Nephron (organoid): ENCODE results near the gene DUSP9.
"Not testable (repeated sequence)": the region's sequence is repeated elsewhere in the genome, so short reads cannot be mapped to it uniquely, and the experiment has no call there.

Source experiments
- H3K27ac Mint-ChIP-seq, 3 experiments: 2 replicates each; pipeline ENCODE4 v1.8.0; 2020; ENCODE audit warnings: mixed read lengths in 3 of 3, mild to moderate bottlenecking in 2 of 3, moderate library complexity in 1 of 3
- H3K27me3 Mint-ChIP-seq: 2 replicates; pipeline ENCODE4 v1.8.0; 2021; ENCODE audit warnings: low read depth, mild to moderate bottlenecking, moderate library complexity, mixed read lengths
- H3K36me3 Mint-ChIP-seq: 2 replicates; pipeline ENCODE4 v1.8.0; 2020; ENCODE audit warnings: low read depth, mixed read lengths
- H3K4me1 Mint-ChIP-seq: 2 replicates; pipeline ENCODE4 v1.8.0; 2020; ENCODE audit warnings: mixed read lengths
- H3K4me3 Mint-ChIP-seq, 3 experiments: 2 replicates each; pipeline ENCODE4 v1.8.0; 2020; ENCODE audit warnings: mild to moderate bottlenecking in 3 of 3, mixed read lengths in 3 of 3, moderate library complexity in 2 of 3
- H3K9me3 Mint-ChIP-seq: 2 replicates; pipeline ENCODE4 v1.8.0; 2020; ENCODE audit warnings: mixed read lengths
- CTCF ChIP-seq, 3 experiments: fragments of 200-600 bp; sonication (generic); IDR thresholded peaks; one replicate each; pipeline ENCODE4 v1.5.0; 2021; ENCODE audit warnings: antibody characterized with exemption in 3 of 3; ENCODE audit not compliant: unreplicated experiment in 3 of 3

DUSP9 gene

GRCh38 chrX:153674219-153674851 lies 27.3 kb downstream of the DUSP9 start:
- Mint-ChIP-seq H3K36me3 (no peaks in the 10 kb centered on the region), H3K4me3 (peak overlapping the region; percentile 28 to 53 (median 49)), H3K4me1 (peaks cover 8% of the 10 kb centered on the region), H3K27ac (no peak overlapping the region), H3K27me3 (peaks cover 27% of the 10 kb centered on the region), H3K9me3 (peaks cover 17% of the 10 kb centered on the region)
- TF ChIP-seq CTCF (IDR thresholded peaks at IDR 0.05; ENCODE audit: unreplicated experiment in 3 of 3): no peak

- Mint-ChIP-seq H3K4me1 (peaks cover 2% of the 10 kb centered on the region), H3K9me3 (peaks cover 23% of the 10 kb centered on the region), H3K36me3 (no peaks in the 10 kb centered on the region), H3K4me3 (no peak overlapping the region), H3K27ac (no peak overlapping the region), H3K27me3 (peaks cover 6% of the 10 kb centered on the region)
- no peak for TF ChIP-seq CTCF (IDR thresholded peaks at IDR 0.05; ENCODE audit: unreplicated experiment in 3 of 3)
These were observed 34.2 kb downstream of the DUSP9 start for GRCh38 chrX:153681175-153681574.

- not testable (repeated sequence) for H3K4me3 Mint-ChIP-seq, H3K4me1 Mint-ChIP-seq, H3K27me3 Mint-ChIP-seq, H3K36me3 Mint-ChIP-seq
- Mint-ChIP-seq H3K27ac (peak overlapping the region in 1 of 3 experiments; percentile 58), H3K9me3 (peaks cover 24% of the 10 kb centered on the region)
These were observed 36.5 kb downstream of the DUSP9 start for GRCh38 chrX:153683486-153683885.

- Mint-ChIP-seq H3K4me1 (peaks cover 7% of the 10 kb centered on the region), H3K27me3 (peaks cover 6% of the 10 kb centered on the region), H3K36me3 (no peaks in the 10 kb centered on the region), H3K9me3 (peaks cover 24% of the 10 kb centered on the region), H3K4me3 (peak overlapping the region in 1 of 3 experiments; percentile 38), H3K27ac (peak overlapping the region in 2 of 3 experiments; percentile 45 to 54)
- no peak for TF ChIP-seq CTCF (IDR thresholded peaks at IDR 0.05; ENCODE audit: unreplicated experiment in 3 of 3)
These were observed 37.6 kb downstream of the DUSP9 start for GRCh38 chrX:153684467-153685155.

DNA sequence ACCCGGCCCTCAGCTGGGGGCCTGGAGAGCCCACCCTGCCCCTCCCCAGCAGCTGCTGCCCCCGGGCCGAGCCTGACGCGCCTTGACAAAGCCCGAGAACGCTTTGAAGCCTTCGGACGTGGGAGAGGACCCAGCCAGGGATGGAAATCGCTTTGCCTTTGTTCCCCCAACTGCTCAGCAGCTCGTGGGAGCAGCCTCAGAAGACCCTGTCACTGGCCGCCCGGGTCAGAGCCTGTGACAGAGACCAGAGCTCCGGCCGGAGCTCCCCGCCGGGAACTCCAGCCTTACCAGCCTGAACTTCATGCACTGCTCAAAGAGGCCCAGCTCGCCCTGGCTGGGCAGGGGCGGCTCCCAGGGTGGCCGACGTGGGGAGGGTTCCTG lies 38.1 kb downstream of the DUSP9 start:
- no peak for TF ChIP-seq CTCF (IDR thresholded peaks at IDR 0.05; ENCODE audit: unreplicated experiment in 3 of 3)
- Mint-ChIP-seq H3K4me1 (peaks cover 7% of the 10 kb centered on the region), H3K4me3 (peak overlapping the region in 1 of 3 experiments; percentile 27), H3K36me3 (no peaks in the 10 kb centered on the region), H3K27me3 (peaks cover 6% of the 10 kb centered on the region), H3K9me3 (peaks cover 20% of the 10 kb centered on the region), H3K27ac (peak overlapping the region in 1 of 3 experiments; percentile 40)

- no peak for TF ChIP-seq CTCF (IDR thresholded peaks at IDR 0.05; ENCODE audit: unreplicated experiment in 3 of 3)
- H3K9me3 Mint-ChIP-seq: peaks cover 18% of the 10 kb centered on the region
- peak overlapping the region; percentile 65 to 76 (median 67) for H3K4me3 Mint-ChIP-seq
- peak overlapping the region; percentile 84 to 95 (median 92) for H3K27ac Mint-ChIP-seq
- no peaks in the 10 kb centered on the region for H3K36me3 Mint-ChIP-seq
- peaks cover 6% of the 10 kb centered on the region for H3K27me3 Mint-ChIP-seq
- H3K4me1 Mint-ChIP-seq: peaks cover 7% of the 10 kb centered on the region
These were observed 39.0 kb downstream of the DUSP9 start for GRCh38 chrX:153685751-153686696.
